Right lung (tissue), 5 donors: ENCODE data around the gene HAUS3. TPM values are rescaled to one million over a fixed set of nuclear protein-coding genes. Genes with fewer than 3 reads are reported as not detected.
"Not testable (repeated sequence)": the region's sequence is repeated elsewhere in the genome, so short reads cannot be mapped to it uniquely, and the experiment has no call there.

Experiments used
- DNase-seq, 2 donors: peaks; one replicate each; pipeline ENCODE4 v3.0.0-alpha.2; 2013
- polyA plus RNA-seq, 5 donors: library from polyadenylated mRNA; unstranded; fragments of 120-200 nt; gene quantifications; one replicate each; pipeline versions ENCODE4 v1.2.1 to v1.2.3, GENCODE V29; 2013; ENCODE audit warnings: inconsistent platforms in 1 of 5, low replicate concordance in 1 of 5; ENCODE audit not compliant: insufficient read length in 5 of 5, insufficient read depth in 1 of 5

The HAUS3 gene
- polyA plus RNA-seq, 5 donors = 17.9 to 27.4 (median 25.0) TPM

DNA sequence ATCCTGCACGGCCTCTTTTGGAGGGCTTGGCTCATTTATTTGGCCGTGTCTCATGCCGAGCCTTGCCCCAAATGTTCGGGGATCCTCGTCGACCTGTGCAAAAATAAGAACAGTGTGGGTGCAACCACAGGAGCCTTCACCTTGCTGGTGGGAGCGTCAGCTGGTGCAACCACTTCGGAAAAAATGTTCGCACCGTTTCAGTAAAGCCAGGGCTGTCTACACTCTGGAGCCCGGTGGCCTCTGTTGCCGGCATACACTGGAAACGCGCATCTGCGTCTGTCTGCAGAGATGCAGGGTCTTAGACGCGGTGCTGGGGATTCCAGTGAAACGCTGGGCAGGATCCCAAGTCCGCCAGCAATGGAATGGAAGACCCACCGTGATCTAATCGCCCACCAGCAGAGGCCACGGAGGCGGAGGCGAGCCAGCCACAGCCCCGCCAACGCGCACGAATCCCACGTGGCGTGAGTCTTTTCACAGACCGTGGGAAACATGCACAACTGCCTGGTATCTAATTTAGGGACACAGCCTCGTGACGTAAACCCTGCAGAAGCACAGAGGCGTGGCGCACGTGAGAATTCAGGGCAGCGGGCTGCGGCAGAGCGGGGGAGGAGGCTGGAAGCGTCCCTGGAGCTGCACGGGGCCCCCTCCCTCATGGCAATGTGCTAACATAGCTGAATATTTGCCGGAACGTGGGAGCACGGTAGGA is 33.8 kb upstream of the HAUS3 start:
- DNase-seq = no peak

GRCh38 chr4:2275044-2275397 is 33.1 kb upstream of the HAUS3 start:
- not testable (repeated sequence) for DNase-seq

- no peak for DNase-seq
Observed at GRCh38 chr4:2274320-2275043, 32.6 kb upstream of the HAUS3 start.

DNA sequence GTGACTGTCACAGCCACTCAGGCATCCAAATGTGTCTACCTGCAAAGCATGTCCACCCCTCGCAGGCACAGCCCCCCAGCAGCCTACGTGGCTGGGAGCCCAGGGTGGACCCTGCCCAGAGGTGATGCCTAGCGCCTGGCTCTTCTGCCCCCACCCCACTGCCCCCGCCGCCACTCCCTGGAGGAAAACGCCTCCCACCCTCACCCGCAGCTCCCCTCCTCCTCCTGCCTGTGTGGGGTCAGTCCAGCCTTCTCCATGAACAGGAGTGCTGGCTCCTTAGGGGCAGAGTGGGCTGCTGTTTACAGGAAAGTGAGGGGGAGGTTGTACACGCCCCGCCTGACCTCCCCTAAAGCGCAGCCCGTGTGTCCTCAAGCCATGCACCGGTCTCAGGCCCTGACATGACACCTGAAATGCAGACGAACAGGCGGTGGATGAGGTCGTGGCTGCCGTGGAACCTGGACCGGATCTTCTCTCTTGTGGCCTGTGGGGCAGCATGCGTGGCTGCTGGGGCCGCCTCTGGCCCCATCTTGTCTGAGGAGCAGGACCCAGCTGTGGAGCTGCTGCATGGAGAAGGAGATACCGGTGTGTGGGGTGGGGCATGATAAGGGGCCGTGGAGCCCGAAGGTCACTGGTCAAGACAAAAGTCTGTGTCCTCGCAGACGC is 31.9 kb upstream of the HAUS3 start:
- no peak for DNase-seq

DNA sequence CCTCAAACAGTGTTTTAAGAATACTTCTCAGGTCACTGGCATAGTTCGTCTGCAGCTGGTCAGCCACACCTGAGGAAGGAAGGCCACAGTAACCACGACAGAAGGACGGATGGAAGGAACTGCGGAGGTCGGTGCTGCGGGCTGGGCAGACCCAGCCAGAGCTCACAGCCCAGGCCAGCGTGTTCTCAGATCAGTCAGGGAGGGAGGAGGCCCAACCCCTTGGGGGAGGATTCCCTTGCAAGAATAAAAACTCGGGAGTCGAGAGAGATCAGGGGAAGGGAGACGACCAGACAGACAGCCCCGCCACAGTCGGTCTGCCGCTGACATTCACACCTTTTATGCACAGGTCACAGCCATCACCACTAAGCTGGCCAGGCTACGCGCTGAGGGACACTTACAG is 31.3 kb upstream of the HAUS3 start:
- no peak for DNase-seq

DNA sequence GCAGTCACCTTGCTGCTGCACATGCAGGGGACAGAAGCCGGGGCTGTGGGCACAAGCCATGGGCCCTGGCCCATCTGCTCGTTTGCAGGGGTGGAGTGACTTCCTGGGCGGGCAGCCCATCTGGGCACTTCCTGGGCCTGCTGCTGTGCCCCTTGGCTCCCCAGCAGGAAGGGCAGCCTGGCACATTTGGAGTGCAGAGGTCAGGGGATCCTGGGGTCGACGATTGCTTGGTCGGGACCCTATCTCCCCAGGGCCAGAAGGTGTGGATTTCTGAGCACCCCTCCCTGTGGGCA is 30.9 kb upstream of the HAUS3 start:
- no peak for DNase-seq

DNA sequence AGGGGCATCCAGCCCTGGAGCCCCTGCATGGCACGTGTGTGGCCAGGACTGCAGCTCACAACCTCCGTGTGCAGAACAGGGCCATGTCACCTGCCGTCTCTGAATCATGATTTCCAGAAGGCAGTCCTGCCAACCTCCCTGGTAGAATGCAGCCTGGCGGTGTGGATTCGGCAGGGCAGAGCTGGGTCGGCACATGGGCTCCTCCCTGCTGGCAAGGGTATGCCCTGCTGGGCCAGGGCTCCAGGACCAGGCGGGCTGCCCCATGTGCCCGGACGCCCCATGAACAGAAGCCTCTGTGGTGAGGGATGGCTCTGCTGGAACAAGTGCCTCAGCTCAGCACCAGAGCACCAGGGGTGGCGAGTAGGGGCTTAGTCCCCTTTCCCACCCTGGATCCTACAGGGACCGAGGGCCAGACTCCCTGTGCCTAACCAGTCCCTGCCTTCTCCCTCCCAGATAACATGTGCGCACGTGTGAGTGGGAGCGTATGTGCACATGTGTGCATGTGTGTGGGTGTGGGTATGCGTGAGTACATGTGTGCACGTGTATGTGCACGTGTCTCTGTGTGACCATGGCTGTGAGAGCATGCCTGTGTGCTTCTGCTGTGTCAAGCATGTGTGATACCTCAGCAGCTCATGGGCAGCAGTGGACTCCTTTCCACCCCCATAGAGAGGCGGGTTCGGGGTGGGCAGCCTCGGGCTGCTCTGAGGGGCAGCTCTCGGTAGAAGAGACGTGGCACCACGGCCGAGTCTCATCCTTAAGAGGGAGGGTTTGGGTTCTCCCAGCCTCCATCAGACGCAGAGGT is 30.3 kb upstream of the HAUS3 start:
- no peak for DNase-seq

- DNase-seq = no peak
Observed at GRCh38 chr4:2271279-2272025, 29.5 kb upstream of the HAUS3 start.

DNA sequence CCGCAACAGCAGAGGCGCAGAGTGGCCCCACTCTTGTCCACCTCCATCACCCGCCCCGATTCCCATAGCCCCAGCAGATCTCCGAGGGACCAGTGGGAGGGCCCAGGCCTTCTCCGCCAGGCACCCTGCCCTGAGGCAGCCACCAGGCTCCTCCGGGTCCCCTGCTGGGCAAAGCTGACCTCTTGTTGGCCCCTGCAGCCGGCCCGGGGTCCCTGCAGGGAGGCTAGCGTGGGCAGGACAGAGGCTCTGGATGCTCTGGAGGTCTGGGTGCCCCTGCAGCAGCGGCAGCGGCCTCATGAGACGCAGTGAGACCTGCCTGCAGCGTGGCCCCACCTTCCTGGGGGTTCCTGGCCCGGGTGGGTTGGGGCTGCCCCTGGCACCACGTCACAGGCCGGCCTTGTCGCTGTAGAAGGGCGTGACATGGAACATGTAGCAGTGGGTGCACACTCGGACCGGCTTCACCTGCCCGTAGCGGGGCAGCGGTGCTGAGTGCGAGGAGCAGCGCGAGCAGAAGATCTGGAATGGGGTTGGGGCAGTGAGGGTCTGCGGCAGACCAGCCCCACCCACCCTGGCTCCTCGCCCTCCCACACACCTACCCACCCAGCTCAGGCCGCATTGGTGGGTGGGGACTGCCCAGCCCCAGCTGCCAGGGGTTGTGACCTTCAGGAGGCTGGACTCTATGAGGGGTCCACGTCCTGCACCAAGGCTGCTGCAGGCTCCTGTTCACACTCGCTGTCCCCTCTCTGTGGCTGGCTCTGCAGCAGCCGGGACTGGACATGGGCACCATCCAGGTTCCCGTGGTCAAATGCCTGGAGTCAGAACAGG is 28.6 kb upstream of the HAUS3 start:
- DNase-seq = no peak

GRCh38 chr4:2269618-2270163 is 27.8 kb upstream of the HAUS3 start:
- no peak for DNase-seq

DNA sequence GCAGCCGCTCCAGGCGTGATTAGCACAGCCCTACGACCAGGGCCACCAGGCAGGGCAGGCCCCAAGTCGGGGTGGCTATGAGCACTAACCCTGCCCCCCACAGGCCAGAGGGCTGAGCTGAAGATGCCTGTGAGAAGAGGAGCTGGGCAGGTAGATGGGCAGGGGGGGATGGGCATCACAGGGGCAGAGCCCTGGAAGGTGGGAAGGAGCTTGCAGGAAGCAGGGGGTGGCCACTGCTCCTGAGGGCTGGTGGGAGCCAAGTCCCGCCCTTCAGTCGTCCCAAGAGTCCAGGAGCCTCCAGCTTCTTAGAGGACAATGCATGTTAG is 27.2 kb upstream of the HAUS3 start:
- DNase-seq = no peak

- DNase-seq = no peak
Observed at GRCh38 chr4:2268357-2269205, 26.7 kb upstream of the HAUS3 start.

DNA sequence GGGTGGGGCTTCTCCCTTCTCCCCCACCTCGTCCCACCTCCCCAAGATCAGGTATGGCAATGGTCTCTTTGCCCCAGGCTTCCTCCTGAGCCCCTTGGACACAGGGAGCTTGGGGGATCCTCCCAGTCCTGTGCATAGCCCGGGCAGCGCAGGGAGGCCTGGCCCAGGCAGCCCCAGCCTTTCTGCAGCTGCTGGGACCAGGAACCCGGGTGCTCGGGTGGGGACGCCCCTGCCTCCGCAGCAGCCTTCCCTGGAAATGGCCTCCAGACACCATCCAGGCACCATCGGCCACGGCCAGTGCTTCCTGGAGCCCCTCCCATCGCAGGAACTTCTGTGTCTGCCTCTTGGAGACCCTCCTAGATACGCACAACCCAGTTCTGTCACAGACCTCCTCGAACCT is 25.9 kb upstream of the HAUS3 start:
- DNase-seq = no peak

GRCh38 chr4:2267320-2267811 is 25.4 kb upstream of the HAUS3 start:
- DNase-seq = no peak

GRCh38 chr4:2266821-2267220 is 24.9 kb upstream of the HAUS3 start:
- DNase-seq = no peak

- DNase-seq = peak; percentile 62 to 82
Observed at GRCh38 chr4:2266181-2266580, 24.3 kb upstream of the HAUS3 start.

- no peak for DNase-seq
Observed at GRCh38 chr4:2265113-2266110, 23.5 kb upstream of the HAUS3 start.

DNA sequence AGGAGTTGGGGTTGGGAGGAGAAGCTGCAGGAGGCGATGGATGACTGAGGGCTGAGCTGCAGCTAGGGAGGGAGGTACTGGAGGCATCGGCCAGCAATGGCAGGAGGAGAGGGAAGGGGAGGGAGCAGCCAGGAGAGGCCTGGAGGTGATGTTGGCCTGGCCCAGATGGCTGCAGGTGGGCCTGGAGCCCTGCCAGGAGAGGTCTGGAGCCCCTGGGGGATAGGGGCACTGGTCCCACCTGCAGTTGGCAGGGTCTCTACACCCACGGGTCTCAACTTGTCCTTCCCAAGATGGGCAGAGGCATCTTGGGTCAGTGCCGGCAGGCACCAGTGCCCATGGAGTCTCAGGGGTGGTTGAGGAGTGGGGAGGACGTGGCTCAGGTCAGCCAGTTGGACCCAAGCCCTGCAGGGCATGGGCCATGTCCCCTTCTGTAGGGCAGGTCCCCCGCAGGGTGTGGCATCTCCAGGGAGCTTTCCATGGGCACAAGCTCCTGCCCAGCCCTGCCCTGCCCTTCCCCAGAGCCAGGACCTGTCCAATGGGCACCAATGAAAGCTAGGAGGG is 22.6 kb upstream of the HAUS3 start:
- DNase-seq = no peak
